ENCODE data around the gene KCNQ1. TPM values are rescaled to one million over a fixed set of nuclear protein-coding genes. Genes with fewer than 3 reads are reported as not detected.

The KCNQ1 gene
- total and polyA plus RNA-seq, 2 of the 13 experiments (the other 11 are each of a cell fraction or from before 2014, with no cell fraction given), result 0.02 to 0.08 TPM

DNA sequence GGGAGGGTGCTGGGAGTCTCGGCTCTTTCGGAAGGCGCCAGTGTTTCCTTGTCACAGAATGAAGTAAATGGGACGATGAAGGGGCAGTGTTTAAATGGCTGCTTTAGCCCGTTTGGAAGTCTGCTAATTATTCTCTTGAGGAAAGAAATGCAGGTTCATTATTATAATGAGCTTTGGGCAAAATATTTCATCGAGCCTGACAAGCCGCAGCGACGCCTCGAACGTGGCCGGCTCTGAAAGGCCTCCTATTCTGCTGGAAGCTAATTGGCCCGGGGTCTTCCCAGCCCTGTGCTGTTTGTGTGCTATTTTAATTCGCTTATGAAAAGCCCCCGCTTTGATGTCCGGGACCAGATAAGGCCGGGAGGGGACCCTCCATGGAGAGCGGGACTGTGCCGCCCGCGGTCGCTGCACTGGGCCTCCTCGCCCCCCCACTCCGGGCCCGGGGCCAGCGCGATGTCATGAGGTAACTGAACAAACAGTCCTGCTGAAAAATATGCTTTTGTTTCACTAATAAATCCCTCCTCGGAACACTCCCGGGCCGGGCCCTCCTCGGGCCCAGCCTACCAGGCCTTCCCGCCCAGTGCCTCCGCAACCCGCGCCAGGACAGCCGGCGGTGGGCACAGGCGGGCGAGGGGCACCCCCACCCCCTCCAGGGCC lies 362.3 kb downstream of the KCNQ1 start:
- peak; percentile 52 for ATAC-seq
- in situ Hi-C loops (cut with HindIII; ENCODE audit: extremely low pct_ligation_motif_present, low pct_unique_long_range_greater_than_20kb), result no loop called here
- H3K9ac ChIP-seq (ENCODE audit: insufficient read depth, low read depth, low read length), result no peak overlapping the region
- 30% methylated on average over 27 of the region's 39 CpGs for WGBS (ENCODE audit: low lambda C conversion rate)
- no peak overlapping the region for H2AFZ ChIP-seq (ENCODE audit: low read length)
- H3K36me3 ChIP-seq (replicated peaks in 1 of 2; ENCODE audit: control insufficient read depth in 1 of 2, insufficient read depth in 2 of 2, low read length in 2 of 2), result no peaks in the 10 kb centered on the region
- intact Hi-C loops (cut with micrococcal nuclease; ENCODE audit: unreplicated experiment), result loop anchor here (2.0 kb wide), 1 partner anchor 76 kb away; no protein-coding TSS in a partner anchor
- BruUV-seq (replicated peaks), result no TSS peak
- DNase-seq (ENCODE audit: low spot score), result peak; percentile 27
- CTCF ChIA-PET (ENCODE audit: low intra/inter-chr PET ratio, low total read pairs), result no interaction called here
- no peaks in the 10 kb centered on the region for H4K20me1 ChIP-seq (ENCODE audit: insufficient read depth, low read length)
- no peak overlapping the region for H3K27ac ChIP-seq (ENCODE audit: extremely low read length, insufficient read depth, low read length)
- peaks cover 18 to 83% of the 10 kb centered on the region in 2 experiments for H3K27me3 ChIP-seq (ENCODE audit: control insufficient read depth in 1 of 2, insufficient read depth in 2 of 2, low read length in 2 of 2)
- H3K4me1 ChIP-seq (ENCODE audit: insufficient read depth, low read length), result peaks cover 16% of the 10 kb centered on the region
- FAIRE-seq, result no peak
- no peaks in the 10 kb centered on the region for H3K79me2 ChIP-seq (ENCODE audit: insufficient read depth, low read length)
- POLR2A ChIA-PET, result no interaction called here
- H3K4me3 ChIP-seq (replicated peaks in 1 of 3; ENCODE audit: insufficient read depth in 1 of 3, low read depth in 2 of 3, low read length in 3 of 3), result peak overlapping the region in 2 of 3 experiments; percentile 34 to 48; a peak in 2 of 6 replicates
- peaks cover 6% of the 10 kb centered on the region; the same call in 1 of the 2 replicates for H3K9me3 ChIP-seq (ENCODE audit: low read length)
- peak overlapping the region; percentile 53; the same call in 1 of the 2 replicates for H3K4me2 ChIP-seq (ENCODE audit: low read depth, low read length)
- TF ChIP-seq JARID2 (CRISPR knock-in tag; IDR thresholded peaks at IDR 0.05; ENCODE audit: insufficient replicate concordance) (no peak), HNRNPK (IDR thresholded peaks at IDR 0.05; ENCODE audit: low read depth, low read length, poor library complexity, severe bottlenecking) (peak; percentile 65), RXRA (CRISPR knock-in tag; IDR thresholded peaks at IDR 0.05) (no peak), MED1 (CRISPR knock-in tag; IDR thresholded peaks at IDR 0.05) (no peak), EZH2 (conservative IDR thresholded peaks at IDR 0.05; ENCODE audit: low read depth, low read length) (peak; percentile 74; the same call in 1 of the 2 replicates), SOX13 (IDR thresholded peaks at IDR 0.05) (no peak), SOX13 (CRISPR knock-in tag; conservative IDR thresholded peaks at IDR 0.05 in 1 of 2, IDR thresholded peaks at IDR 0.05 in 1 of 2) (peak in 1 of 2 experiments; percentile 44; a peak in 2 of 4 replicates), ZNF160 (CRISPR knock-in tag; IDR thresholded peaks at IDR 0.05) (no peak), ZBTB20 (CRISPR knock-in tag; IDR thresholded peaks at IDR 0.05; ENCODE audit: borderline replicate concordance, low read depth) (no peak)
- TF ChIP-seq, protein P1, sequence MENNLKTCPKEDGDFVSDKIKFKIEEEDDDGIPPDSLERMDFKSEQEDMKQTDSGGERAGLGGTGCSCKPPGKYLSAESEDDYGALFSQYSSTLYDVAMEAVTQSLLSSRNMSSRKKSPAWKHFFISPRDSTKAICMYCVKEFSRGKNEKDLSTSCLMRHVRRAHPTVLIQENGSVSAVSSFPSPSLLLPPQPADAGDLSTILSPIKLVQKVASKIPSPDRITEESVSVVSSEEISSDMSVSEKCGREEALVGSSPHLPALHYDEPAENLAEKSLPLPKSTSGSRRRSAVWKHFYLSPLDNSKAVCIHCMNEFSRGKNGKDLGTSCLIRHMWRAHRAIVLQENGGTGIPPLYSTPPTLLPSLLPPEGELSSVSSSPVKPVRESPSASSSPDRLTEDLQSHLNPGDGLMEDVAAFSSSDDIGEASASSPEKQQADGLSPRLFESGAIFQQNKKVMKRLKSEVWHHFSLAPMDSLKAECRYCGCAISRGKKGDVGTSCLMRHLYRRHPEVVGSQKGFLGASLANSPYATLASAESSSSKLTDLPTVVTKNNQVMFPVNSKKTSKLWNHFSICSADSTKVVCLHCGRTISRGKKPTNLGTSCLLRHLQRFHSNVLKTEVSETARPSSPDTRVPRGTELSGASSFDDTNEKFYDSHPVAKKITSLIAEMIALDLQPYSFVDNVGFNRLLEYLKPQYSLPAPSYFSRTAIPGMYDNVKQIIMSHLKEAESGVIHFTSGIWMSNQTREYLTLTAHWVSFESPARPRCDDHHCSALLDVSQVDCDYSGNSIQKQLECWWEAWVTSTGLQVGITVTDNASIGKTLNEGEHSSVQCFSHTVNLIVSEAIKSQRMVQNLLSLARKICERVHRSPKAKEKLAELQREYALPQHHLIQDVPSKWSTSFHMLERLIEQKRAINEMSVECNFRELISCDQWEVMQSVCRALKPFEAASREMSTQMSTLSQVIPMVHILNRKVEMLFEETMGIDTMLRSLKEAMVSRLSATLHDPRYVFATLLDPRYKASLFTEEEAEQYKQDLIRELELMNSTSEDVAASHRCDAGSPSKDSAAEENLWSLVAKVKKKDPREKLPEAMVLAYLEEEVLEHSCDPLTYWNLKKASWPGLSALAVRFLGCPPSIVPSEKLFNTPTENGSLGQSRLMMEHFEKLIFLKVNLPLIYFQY (CRISPR knock-in tag; IDR thresholded peaks at IDR 0.05; ENCODE audit: borderline replicate concordance), result 0 out of 2 replicates have a peak, but pooled peaks have one; percentile 38
- TF ChIP-seq, protein P2, sequence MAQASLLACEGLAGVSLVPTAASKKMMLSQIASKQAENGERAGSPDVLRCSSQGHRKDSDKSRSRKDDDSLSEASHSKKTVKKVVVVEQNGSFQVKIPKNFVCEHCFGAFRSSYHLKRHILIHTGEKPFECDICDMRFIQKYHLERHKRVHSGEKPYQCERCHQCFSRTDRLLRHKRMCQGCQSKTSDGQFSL (CRISPR knock-in tag; IDR thresholded peaks at IDR 0.05), result peak; percentile 95
- TF ChIP-seq, protein P3, sequence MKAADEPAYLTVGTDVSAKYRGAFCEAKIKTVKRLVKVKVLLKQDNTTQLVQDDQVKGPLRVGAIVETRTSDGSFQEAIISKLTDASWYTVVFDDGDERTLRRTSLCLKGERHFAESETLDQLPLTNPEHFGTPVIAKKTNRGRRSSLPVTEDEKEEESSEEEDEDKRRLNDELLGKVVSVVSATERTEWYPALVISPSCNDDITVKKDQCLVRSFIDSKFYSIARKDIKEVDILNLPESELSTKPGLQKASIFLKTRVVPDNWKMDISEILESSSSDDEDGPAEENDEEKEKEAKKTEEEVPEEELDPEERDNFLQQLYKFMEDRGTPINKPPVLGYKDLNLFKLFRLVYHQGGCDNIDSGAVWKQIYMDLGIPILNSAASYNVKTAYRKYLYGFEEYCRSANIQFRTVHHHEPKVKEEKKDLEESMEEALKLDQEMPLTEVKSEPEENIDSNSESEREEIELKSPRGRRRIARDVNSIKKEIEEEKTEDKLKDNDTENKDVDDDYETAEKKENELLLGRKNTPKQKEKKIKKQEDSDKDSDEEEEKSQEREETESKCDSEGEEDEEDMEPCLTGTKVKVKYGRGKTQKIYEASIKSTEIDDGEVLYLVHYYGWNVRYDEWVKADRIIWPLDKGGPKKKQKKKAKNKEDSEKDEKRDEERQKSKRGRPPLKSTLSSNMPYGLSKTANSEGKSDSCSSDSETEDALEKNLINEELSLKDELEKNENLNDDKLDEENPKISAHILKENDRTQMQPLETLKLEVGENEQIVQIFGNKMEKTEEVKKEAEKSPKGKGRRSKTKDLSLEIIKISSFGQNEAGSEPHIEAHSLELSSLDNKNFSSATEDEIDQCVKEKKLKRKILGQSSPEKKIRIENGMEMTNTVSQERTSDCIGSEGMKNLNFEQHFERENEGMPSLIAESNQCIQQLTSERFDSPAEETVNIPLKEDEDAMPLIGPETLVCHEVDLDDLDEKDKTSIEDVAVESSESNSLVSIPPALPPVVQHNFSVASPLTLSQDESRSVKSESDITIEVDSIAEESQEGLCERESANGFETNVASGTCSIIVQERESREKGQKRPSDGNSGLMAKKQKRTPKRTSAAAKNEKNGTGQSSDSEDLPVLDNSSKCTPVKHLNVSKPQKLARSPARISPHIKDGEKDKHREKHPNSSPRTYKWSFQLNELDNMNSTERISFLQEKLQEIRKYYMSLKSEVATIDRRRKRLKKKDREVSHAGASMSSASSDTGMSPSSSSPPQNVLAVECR (CRISPR knock-in tag; IDR thresholded peaks at IDR 0.05; ENCODE audit: borderline replicate concordance), result no peak

Data from HepG2 (cell line).